Frontal cortex (tissue), 4 donors: ENCODE measurements around the gene SRR. TPM values are rescaled to one million over a fixed set of nuclear protein-coding genes. Genes with fewer than 3 reads are reported as not detected.

Experiments used
- DNase-seq, 2 donors: peaks; one replicate each; pipeline ENCODE4 v3.0.0; 2012; ENCODE audit warnings: low spot score in 2 of 2
- FAIRE-seq: peaks from 2 replicates; lab custom pipeline; 2012; peaks lifted over from hg19 to GRCh38; lab: Jason Lieb, UNC
- total RNA-seq: library from RNA; depleted of rRNA; stranded (reverse); fragments of >200 nt; gene quantifications from one replicate; pipeline ENCODE4 v1.2.3, GENCODE V29; 2014
- donor health status: control.
- donor health status: control.
- donor health status: control.

SRR gene
- total RNA-seq, 1 donor from 2014 or later: 55.4 TPM

- no peak for FAIRE-seq
Observed at GRCh38 chr17:2337544-2338314, 34.0 kb downstream of the SRR start.

GRCh38 chr17:2338315-2338657 is 34.5 kb downstream of the SRR start:
- peak in 1 of 2 donors; percentile 30 for DNase-seq
- no peak for FAIRE-seq

More at GRCh38 chr17:2337544-2338314, 34.0 kb downstream of the SRR start:
- peak; percentile 75 to 78 for DNase-seq

GRCh38 chr17:2343421-2343820 is 39.7 kb downstream of the SRR start:
- DNase-seq (no peak), FAIRE-seq (no peak)

GRCh38 chr17:2344528-2344927 is 40.8 kb downstream of the SRR start:
- DNase-seq (no peak), FAIRE-seq (no peak)

- no peak for DNase-seq
- no peak for FAIRE-seq
Observed at GRCh38 chr17:2346475-2346874, 42.7 kb downstream of the SRR start.

- FAIRE-seq (no peak), DNase-seq (peak in 1 of 2 donors; percentile 51)
Observed at GRCh38 chr17:2347805-2348685, 44.3 kb downstream of the SRR start.

GRCh38 chr17:2351269-2351668 is 47.5 kb downstream of the SRR start:
- no peak for DNase-seq
- no peak for FAIRE-seq

GRCh38 chr17:2354311-2354710 is 50.6 kb downstream of the SRR start:
- DNase-seq (no peak), FAIRE-seq (no peak)

- FAIRE-seq: no peak
- no peak for DNase-seq
Observed at GRCh38 chr17:2357237-2357636, 53.5 kb downstream of the SRR start.

- no peak for FAIRE-seq
Observed at GRCh38 chr17:2357931-2358434, 54.2 kb downstream of the SRR start.

GRCh38 chr17:2361010-2361760 is 57.4 kb downstream of the SRR start:
- FAIRE-seq: no peak

More at GRCh38 chr17:2357931-2358434, 54.2 kb downstream of the SRR start:
- no peak for DNase-seq

GRCh38 chr17:2362016-2362415 is 58.3 kb downstream of the SRR start:
- DNase-seq: no peak
- no peak for FAIRE-seq

More at GRCh38 chr17:2361010-2361760, 57.4 kb downstream of the SRR start:
- no peak for DNase-seq

- FAIRE-seq: no peak
- no peak for DNase-seq
Observed at GRCh38 chr17:2362416-2362815, 58.7 kb downstream of the SRR start.

GRCh38 chr17:2362881-2363280 is 59.1 kb downstream of the SRR start:
- FAIRE-seq: no peak
- DNase-seq: no peak

GRCh38 chr17:2363318-2363717 is 59.6 kb downstream of the SRR start:
- DNase-seq: no peak
- FAIRE-seq: no peak

GRCh38 chr17:2363851-2364762 is 60.4 kb downstream of the SRR start:
- no peak for FAIRE-seq
- DNase-seq: peak in 1 of 2 donors; percentile 28

- FAIRE-seq (no peak), DNase-seq (no peak)
Observed at GRCh38 chr17:2364763-2365116, 61.0 kb downstream of the SRR start.

- FAIRE-seq: no peak
Observed at GRCh38 chr17:2365132-2365531, 61.4 kb downstream of the SRR start.

More at GRCh38 chr17:2365132-2365531, 61.4 kb downstream of the SRR start:
- DNase-seq: no peak
